Right lobe of liver (tissue), 4 donors: Measurements from ENCODE around the gene CD7.

ENCODE experiments used
- POLR2A ChIP-seq: fragments of 450-650 bp; IDR thresholded peaks from one replicate; pipeline ENCODE4 v1.6.1; 2017; ENCODE audit warnings: antibody characterized with exemption, mild to moderate bottlenecking
- TF ChIP-seq, protein P1 (sequence below), 4 donors: fragments of 200-600 bp in 3 of 4; fragments of 450-650 bp in 1 of 4; IDR thresholded peaks; one replicate each; pipeline versions ENCODE4 v1.5.1 to v1.8.0; 2016 to 2022; ENCODE audit warnings: antibody characterized with exemption in 4 of 4, mild to moderate bottlenecking in 2 of 4
- donor health status: DM: no; HTN: no; CAD: no.
- donor health status: DM: no; HTN: no; CAD: no.
- donor health status: DM: no; HTN: yes; CAD: no.

DNA sequence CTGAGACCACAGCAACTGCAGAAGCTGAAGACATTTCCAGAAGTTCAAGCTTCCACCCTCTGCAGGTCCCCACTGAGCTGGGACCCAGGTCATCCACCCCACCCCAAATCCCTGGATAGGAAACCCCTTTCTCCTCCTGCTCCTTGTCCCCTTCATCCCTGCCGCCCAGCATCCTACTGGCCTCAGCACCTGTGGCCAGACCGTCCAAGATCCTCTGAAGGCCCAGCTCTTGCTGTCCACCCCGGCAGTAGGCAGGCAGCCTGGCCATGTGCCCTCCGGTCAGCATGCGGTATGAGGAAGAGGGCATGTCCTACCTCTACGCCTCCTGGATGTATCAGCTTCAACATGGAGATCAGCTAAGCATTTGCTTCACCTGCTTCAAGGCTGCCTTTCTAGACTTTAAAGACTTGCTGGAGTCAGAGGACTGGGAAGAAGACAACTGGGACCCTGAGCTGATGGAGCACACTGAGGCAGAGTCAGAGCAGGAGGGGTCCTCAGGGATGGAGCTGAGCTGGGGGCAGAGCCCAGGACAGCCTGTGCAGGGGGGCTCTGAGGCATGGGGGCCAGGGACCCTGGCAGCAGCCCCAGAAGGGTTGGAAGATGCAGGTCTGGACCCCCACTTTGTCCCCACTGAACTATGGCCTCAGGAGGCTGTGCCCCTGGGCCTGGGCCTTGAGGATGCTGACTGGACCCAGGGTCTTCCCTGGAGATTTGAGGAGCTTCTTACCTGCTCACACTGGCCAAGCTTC is 44.7 kb upstream of the CD7 start:
- TF ChIP-seq, protein P1, sequence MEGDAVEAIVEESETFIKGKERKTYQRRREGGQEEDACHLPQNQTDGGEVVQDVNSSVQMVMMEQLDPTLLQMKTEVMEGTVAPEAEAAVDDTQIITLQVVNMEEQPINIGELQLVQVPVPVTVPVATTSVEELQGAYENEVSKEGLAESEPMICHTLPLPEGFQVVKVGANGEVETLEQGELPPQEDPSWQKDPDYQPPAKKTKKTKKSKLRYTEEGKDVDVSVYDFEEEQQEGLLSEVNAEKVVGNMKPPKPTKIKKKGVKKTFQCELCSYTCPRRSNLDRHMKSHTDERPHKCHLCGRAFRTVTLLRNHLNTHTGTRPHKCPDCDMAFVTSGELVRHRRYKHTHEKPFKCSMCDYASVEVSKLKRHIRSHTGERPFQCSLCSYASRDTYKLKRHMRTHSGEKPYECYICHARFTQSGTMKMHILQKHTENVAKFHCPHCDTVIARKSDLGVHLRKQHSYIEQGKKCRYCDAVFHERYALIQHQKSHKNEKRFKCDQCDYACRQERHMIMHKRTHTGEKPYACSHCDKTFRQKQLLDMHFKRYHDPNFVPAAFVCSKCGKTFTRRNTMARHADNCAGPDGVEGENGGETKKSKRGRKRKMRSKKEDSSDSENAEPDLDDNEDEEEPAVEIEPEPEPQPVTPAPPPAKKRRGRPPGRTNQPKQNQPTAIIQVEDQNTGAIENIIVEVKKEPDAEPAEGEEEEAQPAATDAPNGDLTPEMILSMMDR (IDR thresholded peaks at IDR 0.05): no peak
- no peak for TF ChIP-seq POLR2A
